A549 (cell line): Measurements from ENCODE around the gene SSBP2. TPM values are rescaled to one million over a fixed set of nuclear protein-coding genes. Genes with fewer than 3 reads are reported as not detected.

Experiments used
- polyA plus RNA-seq, 4 experiments: library from polyadenylated mRNA; depleted of rRNA in 3 of 4; stranded (reverse); fragments of >200 nt; fragmentation: RNase III in 1 of 4; extraction: RNeasy Plus Mini Kit Qiagen cat#74134 plus additional on column Dnase treatment in 1 of 4; gene quantifications; 2 replicates in 3 of 4; 3 replicates in 1 of 4; pipeline ENCODE4 v1.2.3, GENCODE V29; 2011 to 2017

Gene SSBP2
- polyA plus RNA-seq, 2 of the 4 experiments (the other 2 are of a cell fraction), result 4.5 to 14.2 TPM

Other genes starting within 250 kb of the SSBP2 start
- gene ATG10, start 220.9 kb upstream of the SSBP2 start, polyA plus RNA-seq (2011; rRNA removed), result 12.7 and 14.0 TPM in 2 replicates
- gene ATG10, start 220.9 kb upstream of the SSBP2 start, polyA plus RNA-seq (2017; fragmentation: RNase III; extraction: RNeasy Plus Mini Kit Qiagen cat#74134 plus additional on column Dnase treatment), result 15.3 to 19.7 TPM (median 17.9 TPM) in 3 replicates